ENCODE results near the gene SPIN1.

SPIN1 gene

DNA sequence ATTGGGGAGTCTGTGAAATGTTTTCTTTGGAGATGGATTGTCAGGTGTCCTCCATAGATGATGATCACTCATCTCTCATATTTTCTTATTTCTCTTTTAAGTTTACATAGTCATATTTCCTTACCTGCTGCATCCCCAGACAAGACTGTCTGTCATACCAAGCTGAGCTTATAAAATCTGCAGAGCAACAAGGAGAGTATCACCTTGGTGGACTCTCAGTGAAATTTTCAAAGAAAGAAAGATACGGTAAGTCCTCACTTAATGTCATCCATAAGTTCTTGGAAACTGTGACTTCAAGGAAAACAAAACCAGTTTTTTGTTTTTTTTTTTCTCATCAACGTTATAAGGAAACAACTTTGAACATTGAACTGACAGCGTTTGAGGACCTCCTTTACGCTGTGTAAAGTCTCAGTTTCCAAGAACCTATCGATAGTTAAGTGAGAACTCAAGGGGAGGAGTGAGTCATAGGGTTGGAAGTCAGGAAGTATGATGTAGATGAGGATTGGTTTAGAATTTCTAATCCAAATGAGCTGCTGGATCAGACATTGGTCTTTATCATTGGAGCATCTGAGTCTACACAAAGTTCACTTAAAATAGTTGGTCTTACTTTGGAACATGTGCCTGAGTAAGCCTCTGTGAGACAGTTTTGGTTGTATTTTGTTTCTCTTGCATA, 45.5 kb downstream of the SPIN1 start:
- ChIA-PET CTCF (interaction anchor here (1.1 to 2.6 kb wide), 3 partner anchors 10 to 42 kb away, joined by 3 to 8 read pairs (median 3); no protein-coding TSS in a partner anchor), POLR2A (no interaction called here)
- DNase-seq (ENCODE audit: extremely low spot score) = no peak
- TF ChIP-seq, protein P1, sequence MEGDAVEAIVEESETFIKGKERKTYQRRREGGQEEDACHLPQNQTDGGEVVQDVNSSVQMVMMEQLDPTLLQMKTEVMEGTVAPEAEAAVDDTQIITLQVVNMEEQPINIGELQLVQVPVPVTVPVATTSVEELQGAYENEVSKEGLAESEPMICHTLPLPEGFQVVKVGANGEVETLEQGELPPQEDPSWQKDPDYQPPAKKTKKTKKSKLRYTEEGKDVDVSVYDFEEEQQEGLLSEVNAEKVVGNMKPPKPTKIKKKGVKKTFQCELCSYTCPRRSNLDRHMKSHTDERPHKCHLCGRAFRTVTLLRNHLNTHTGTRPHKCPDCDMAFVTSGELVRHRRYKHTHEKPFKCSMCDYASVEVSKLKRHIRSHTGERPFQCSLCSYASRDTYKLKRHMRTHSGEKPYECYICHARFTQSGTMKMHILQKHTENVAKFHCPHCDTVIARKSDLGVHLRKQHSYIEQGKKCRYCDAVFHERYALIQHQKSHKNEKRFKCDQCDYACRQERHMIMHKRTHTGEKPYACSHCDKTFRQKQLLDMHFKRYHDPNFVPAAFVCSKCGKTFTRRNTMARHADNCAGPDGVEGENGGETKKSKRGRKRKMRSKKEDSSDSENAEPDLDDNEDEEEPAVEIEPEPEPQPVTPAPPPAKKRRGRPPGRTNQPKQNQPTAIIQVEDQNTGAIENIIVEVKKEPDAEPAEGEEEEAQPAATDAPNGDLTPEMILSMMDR (IDR thresholded peaks at IDR 0.05; ENCODE audit: control extremely low read depth, extremely low read depth, low read depth, missing control alignments) = no peak

DNA sequence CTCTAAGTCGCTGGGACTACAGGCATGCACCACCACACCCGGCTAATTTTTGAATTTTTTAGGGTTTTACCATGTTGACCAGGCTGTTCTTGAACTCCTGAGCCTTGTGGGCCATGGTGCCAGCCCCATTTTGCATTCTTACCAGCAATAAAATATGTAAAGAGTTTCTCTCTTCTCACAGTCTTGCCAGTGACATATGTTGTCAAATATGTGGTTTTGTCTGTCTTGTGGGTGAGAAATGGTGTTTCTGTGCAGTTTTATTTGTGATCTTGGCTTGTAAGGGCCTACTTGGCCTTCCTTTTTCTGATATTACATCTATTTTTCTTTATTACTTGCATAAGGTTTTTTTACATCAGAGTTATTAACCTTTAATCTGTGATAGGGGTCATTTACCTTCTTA, 47.1 kb downstream of the SPIN1 start:
- ChIA-PET POLR2A (no interaction called here), CTCF (no interaction called here)
- TF ChIP-seq, protein P1 (IDR thresholded peaks at IDR 0.05; ENCODE audit: control extremely low read depth, extremely low read depth, low read depth, missing control alignments) = no peak
- no peak for DNase-seq (ENCODE audit: extremely low spot score)

DNA sequence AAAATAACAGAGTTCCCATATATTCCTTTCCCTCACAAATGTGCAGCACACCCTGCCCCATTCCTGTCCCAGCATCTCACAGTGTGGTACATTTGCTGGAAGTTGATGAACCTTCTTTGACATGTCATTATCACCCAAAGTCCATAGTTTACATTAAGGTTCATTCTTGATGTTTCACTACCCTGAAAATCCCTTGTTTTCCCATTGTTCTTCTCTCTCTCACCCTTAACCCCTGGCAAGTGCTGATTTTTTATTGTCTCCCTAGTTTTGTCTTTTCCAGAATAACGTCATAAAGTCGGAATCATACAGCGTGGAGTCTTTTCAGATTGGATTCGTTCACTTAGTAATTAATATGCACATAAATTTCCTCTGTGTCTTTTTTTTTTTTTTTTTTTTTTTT, 48.1 kb downstream of the SPIN1 start:
- POLR2A ChIA-PET = no interaction called here
- no peak for DNase-seq (ENCODE audit: extremely low spot score)
- CTCF ChIA-PET = no interaction called here
- TF ChIP-seq, protein P1 (IDR thresholded peaks at IDR 0.05; ENCODE audit: control extremely low read depth, extremely low read depth, low read depth, missing control alignments) = no peak

DNA sequence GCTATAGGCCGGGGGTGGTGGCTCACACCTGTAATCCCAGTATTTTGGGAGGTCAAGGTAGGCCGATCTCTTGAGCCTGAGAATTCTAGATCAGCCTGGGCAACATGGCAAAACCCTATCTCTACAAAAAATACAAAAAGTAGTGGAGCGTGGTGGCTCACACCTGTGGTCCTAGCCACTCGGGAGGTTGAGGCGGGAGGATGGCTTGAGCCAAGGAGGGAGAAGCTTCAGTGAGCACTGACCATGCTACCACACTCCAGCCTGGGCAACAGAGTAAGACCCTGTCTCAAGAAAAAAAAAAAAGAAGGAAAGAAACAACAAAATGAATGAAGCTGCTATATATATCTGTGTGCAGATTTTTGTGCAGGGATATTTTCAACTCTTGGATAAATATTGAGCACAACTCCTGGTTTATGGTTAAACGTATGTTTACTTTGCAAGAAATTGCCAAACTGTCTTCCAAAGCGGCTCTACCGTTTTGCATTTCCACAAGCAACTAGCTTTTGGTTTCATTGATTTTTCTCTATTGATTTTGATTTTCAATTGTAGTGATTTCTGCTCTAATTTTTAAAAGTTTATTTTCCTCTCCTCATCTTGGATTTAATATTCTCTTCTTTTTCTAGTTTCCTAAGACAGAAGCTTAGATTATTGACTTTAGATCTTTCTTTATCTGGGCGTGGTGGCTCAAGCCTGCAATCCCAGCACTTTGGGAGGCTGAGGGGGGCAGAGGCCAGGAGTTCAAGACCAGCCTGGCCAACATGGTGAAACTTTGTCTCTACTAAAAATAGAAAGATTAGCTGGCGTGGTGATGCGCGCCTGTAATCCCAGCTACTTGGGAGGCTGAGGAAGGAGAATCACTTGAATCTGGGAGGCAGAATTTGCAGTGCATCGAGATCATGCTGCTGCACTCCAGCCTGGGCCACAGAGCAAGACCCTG, 49.2 kb downstream of the SPIN1 start:
- ChIA-PET POLR2A (no interaction called here), CTCF (no interaction called here)
- TF ChIP-seq, protein P1 (IDR thresholded peaks at IDR 0.05; ENCODE audit: control extremely low read depth, extremely low read depth, low read depth, missing control alignments) = no peak
- DNase-seq (ENCODE audit: extremely low spot score) = no peak

DNA sequence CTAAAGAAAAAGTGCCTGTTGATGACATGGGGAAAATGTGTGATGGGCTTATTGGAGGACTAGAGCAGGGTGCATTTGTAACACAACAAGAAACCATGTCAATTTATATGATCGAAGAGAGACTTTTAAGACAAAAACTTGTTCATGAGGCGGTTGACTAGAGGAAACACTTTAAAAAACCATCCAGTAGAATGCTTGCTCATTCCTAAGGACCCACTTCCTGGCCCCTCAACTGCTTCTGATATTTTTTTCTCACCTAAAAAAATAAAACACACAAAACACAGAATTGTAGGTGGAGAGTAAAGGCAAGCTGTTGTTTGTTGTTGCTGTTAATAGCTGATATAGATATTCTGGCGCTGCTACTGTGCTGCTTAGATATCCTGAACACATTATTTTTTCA, 50.6 kb downstream of the SPIN1 start:
- ChIA-PET POLR2A (no interaction called here), CTCF (no interaction called here)
- TF ChIP-seq, protein P1 (IDR thresholded peaks at IDR 0.05; ENCODE audit: control extremely low read depth, extremely low read depth, low read depth, missing control alignments) = no peak
- no peak for DNase-seq (ENCODE audit: extremely low spot score)

DNA sequence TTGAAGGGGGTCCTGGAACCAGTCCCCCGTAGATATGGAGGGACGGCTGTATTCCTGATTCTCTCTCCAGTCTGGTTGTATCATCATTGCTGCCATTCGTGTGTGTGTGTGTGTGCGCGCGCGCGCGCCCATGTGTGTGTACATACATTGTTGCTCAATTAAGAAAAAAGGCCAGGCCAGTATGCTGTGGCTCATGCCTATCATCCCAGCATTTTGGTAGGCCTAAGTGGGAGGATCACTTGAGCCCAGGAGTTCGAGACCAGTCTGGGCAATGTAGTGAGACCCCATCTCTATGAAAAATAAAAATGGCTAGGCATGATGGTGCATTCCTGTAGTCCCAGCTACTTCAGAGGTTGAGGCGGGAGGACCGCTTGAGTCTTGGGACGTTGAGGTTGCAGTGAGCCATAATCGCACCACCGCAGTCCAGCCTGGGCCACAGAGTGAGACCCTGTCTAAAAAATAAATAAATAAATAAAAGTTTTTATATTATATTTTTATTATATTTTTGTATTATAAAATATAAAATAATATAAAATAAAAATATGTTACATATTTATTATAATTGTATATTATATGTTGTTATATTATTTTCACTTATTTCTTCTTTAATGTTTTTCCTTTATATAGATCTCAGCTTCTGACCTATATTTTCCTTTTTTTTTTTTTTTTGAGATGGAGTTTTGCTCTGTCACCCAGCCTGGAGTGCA, 53.2 kb downstream of the SPIN1 start:
- no peak for DNase-seq (ENCODE audit: extremely low spot score)
- ChIA-PET POLR2A (no interaction called here), CTCF (interaction anchor here (1.2 kb wide), 1 partner anchor 9 kb away, joined by 3 read pairs; no protein-coding TSS in a partner anchor)
- TF ChIP-seq, protein P1 (IDR thresholded peaks at IDR 0.05; ENCODE audit: control extremely low read depth, extremely low read depth, low read depth, missing control alignments) = no peak
